IMR-90 (cell line): ENCODE measurements around the gene TAP2. TPM values are rescaled to one million over a fixed set of nuclear protein-coding genes. Genes with fewer than 3 reads are reported as not detected.

Experiments
- ATAC-seq: fragments of 200-7000 bp; cut with Tn5 transposase; 2 replicates; pipeline ENCODE4 v1.9.1; 2020; ENCODE audit warnings: low read depth, mild to moderate bottlenecking, moderate library complexity
- BruUV-seq: library from RNA; stranded (reverse); fragments of 400-500 nt; replicated peaks from 2 replicates; lab custom pipeline; 2021; lab: Mats Ljungman, UMichigan
- CTCF ChIA-PET: fragments of 300-600 bp; formaldehyde crosslinking; extraction: SDS; loops from one replicate; lab custom pipeline; 2021; ENCODE audit warnings: antibody characterized with exemption; lab: Yijun Ruan, JAX
- POLR2A ChIA-PET: fragments of 300-600 bp; sonication (Branson Sonifier 250); formaldehyde crosslinking; loops from one replicate; lab custom pipeline; 2022; ENCODE audit warnings: antibody characterized with exemption; ENCODE audit not compliant: unreplicated experiment; lab: Charles Lee
- DNase-seq: peaks from one replicate; pipeline ENCODE4 v3.0.0; 2013
- H2AFZ ChIP-seq: replicated peaks from 2 replicates; pipeline ENCODE3; 2013; ENCODE audit warnings: low read length, mild to moderate bottlenecking; ENCODE audit not compliant: poor library complexity
- H2AK5ac ChIP-seq: 2 replicates; pipeline ENCODE4 v1.6.1; 2013; ENCODE audit warnings: low read depth, low read length, inconsistent platforms
- H2AK9ac ChIP-seq: replicated peaks from 2 replicates; pipeline ENCODE3; 2013; ENCODE audit warnings: mild to moderate bottlenecking, low read depth, low read length, moderate library complexity; ENCODE audit not compliant: poor library complexity
- H2BK120ac ChIP-seq: 2 replicates; pipeline ENCODE4 v1.6.1; 2013; ENCODE audit warnings: low read depth, low read length, inconsistent platforms
- H2BK15ac ChIP-seq: 3 replicates; pipeline ENCODE4 v1.6.1; 2013; ENCODE audit warnings: low read depth, low read length, inconsistent platforms
- H2BK20ac ChIP-seq: 2 replicates; pipeline ENCODE4 v1.6.1; 2013; ENCODE audit warnings: low read depth, mild to moderate bottlenecking, inconsistent platforms, low read length, moderate library complexity
- H2BK5ac ChIP-seq: 2 replicates; pipeline ENCODE4 v1.6.1; 2013; ENCODE audit warnings: mild to moderate bottlenecking, low read depth, low read length, inconsistent platforms; ENCODE audit not compliant: poor library complexity, severe bottlenecking
- H3K14ac ChIP-seq: replicated peaks from 2 replicates; pipeline ENCODE4 v1.6.1; 2013; ENCODE audit warnings: low read depth, low read length, inconsistent platforms
- H3K18ac ChIP-seq: 2 replicates; pipeline ENCODE4 v1.6.1; 2013; ENCODE audit warnings: low read depth, low read length, control low read depth
- H3K23ac ChIP-seq: 2 replicates; pipeline ENCODE4 v1.6.1; 2013; ENCODE audit warnings: low read depth, low read length, inconsistent platforms
- H3K27ac ChIP-seq: 2 replicates; pipeline ENCODE4 v1.5.1; 2013; ENCODE audit warnings: mild to moderate bottlenecking, control low read depth, low read length; ENCODE audit not compliant: insufficient read depth
- H3K27me3 ChIP-seq: 2 replicates; pipeline ENCODE4 v1.6.1; 2013; ENCODE audit warnings: low read length; ENCODE audit not compliant: control insufficient read depth, insufficient read depth
- H3K36me3 ChIP-seq: 2 replicates; pipeline ENCODE4 v1.6.1; 2013; ENCODE audit warnings: low read length, mixed read lengths; ENCODE audit not compliant: control insufficient read depth, insufficient read depth
- H3K4ac ChIP-seq: 2 replicates; pipeline ENCODE4 v1.6.1; 2013; ENCODE audit warnings: low read depth, low read length, inconsistent platforms
- H3K4me1 ChIP-seq: 2 replicates; pipeline ENCODE4 v1.6.1; 2013; ENCODE audit warnings: low read length, mixed read lengths; ENCODE audit not compliant: control insufficient read depth, insufficient read depth
- H3K4me2 ChIP-seq: 2 replicates; pipeline ENCODE4 v1.6.1; 2013; ENCODE audit warnings: low read depth, mild to moderate bottlenecking, control low read depth, low read length, moderate library complexity
- H3K4me3 ChIP-seq: 2 replicates; pipeline ENCODE4 v1.5.1; 2013; ENCODE audit warnings: low read depth, mild to moderate bottlenecking, control low read depth, low read length, moderate library complexity; ENCODE audit not compliant: insufficient read depth
- H3K56ac ChIP-seq: 2 replicates; pipeline ENCODE4 v1.6.1; 2013; ENCODE audit warnings: low read length, inconsistent platforms; ENCODE audit not compliant: insufficient read depth; ENCODE audit errors: extremely low read depth
- H3K79me1 ChIP-seq, 2 experiments: 2 replicates each; pipeline ENCODE4 v1.6.1; 2013; ENCODE audit warnings: low read length in 2 of 2, inconsistent platforms in 1 of 2, low read depth in 1 of 2
- H3K9ac ChIP-seq: 2 replicates; pipeline ENCODE4 v1.6.1; 2013; ENCODE audit warnings: low read depth, low read length, control low read depth
- H3K9me1 ChIP-seq: 2 replicates; pipeline ENCODE4 v1.6.1; 2013; ENCODE audit warnings: low read length, inconsistent platforms; ENCODE audit not compliant: insufficient read depth
- H3K9me3 ChIP-seq: 2 replicates; pipeline ENCODE4 v1.6.1; 2013; ENCODE audit warnings: low read length; ENCODE audit not compliant: control insufficient read depth, insufficient read depth
- H4K20me1 ChIP-seq: 2 replicates; pipeline ENCODE4 v1.6.1; 2013; ENCODE audit warnings: low read length, inconsistent platforms; ENCODE audit not compliant: insufficient read depth
- H4K5ac ChIP-seq: 2 replicates; pipeline ENCODE4 v1.6.1; 2013; ENCODE audit warnings: mild to moderate bottlenecking, low read depth, low read length, control low read depth
- H4K8ac ChIP-seq, 2 experiments: 2 replicates each; pipeline ENCODE4 v1.6.1; 2013; ENCODE audit warnings: low read depth in 2 of 2, low read length in 2 of 2, control low read depth in 1 of 2, inconsistent platforms in 1 of 2
- H4K91ac ChIP-seq: 2 replicates; pipeline ENCODE4 v1.6.1; 2013; ENCODE audit warnings: low read depth, low read length, inconsistent platforms; ENCODE audit not compliant: insufficient read depth
- BHLHE40 ChIP-seq: fragments of 150-350 bp; IDR thresholded peaks from 2 replicates; pipeline ENCODE4 v1.6.1; 2016; ENCODE audit warnings: mild to moderate bottlenecking, low read depth, low read length
- CEBPB ChIP-seq: IDR thresholded peaks from 2 replicates; pipeline ENCODE4 v1.6.1; 2012; ENCODE audit warnings: low read depth, low read length, improper control_type of control experiment
- CHD1 ChIP-seq: IDR thresholded peaks from 2 replicates; pipeline ENCODE4 v1.6.1; 2012; ENCODE audit warnings: low read depth, low read length, improper control_type of control experiment
- FOS ChIP-seq: fragments of 150-350 bp; IDR thresholded peaks from 2 replicates; pipeline ENCODE4 v1.6.1; 2016; ENCODE audit warnings: low read depth, low read length
- MAFK ChIP-seq: IDR thresholded peaks from 2 replicates; pipeline ENCODE4 v1.6.1; 2012; ENCODE audit warnings: low read depth, low read length, improper control_type of control experiment
- MXI1 ChIP-seq: IDR thresholded peaks from 2 replicates; pipeline ENCODE4 v1.6.1; 2012; ENCODE audit warnings: low read depth, mild to moderate bottlenecking, low read length, moderate library complexity, borderline replicate concordance
- NFE2L2 ChIP-seq: fragments of 150-350 bp; IDR thresholded peaks from 2 replicates; pipeline ENCODE4 v1.6.1; 2016; ENCODE audit warnings: low read depth, mild to moderate bottlenecking, low read length
- POLR2A ChIP-seq: IDR thresholded peaks from 2 replicates; pipeline ENCODE4 v1.6.1; 2012; ENCODE audit warnings: mild to moderate bottlenecking, low read depth, low read length
- RAD21 ChIP-seq: IDR thresholded peaks from 2 replicates; pipeline ENCODE4 v1.6.1; 2012; ENCODE audit warnings: low read length, improper control_type of control experiment
- RCOR1 ChIP-seq: IDR thresholded peaks from 2 replicates; pipeline ENCODE4 v1.6.1; 2012; ENCODE audit warnings: mild to moderate bottlenecking, low read length, improper control_type of control experiment; ENCODE audit not compliant: insufficient replicate concordance
- RFX5 ChIP-seq: IDR thresholded peaks from 2 replicates; pipeline ENCODE4 v1.8.0; 2012; ENCODE audit warnings: low read depth, mild to moderate bottlenecking, low read length, moderate library complexity
- SMC3 ChIP-seq: fragments of 150-350 bp; IDR thresholded peaks from 2 replicates; pipeline ENCODE4 v1.6.1; 2016; ENCODE audit warnings: low read depth, mild to moderate bottlenecking, antibody characterized with exemption, low read length, moderate library complexity
- WGBS, 2 experiments: methylation state at CpG; one replicate each; pipeline versions ENCODE4 v1.1.5 to v1.1.7; 2013; ENCODE audit warnings: missing lambda C conversion rate in 2 of 2; ENCODE audit not compliant: insufficient read length in 1 of 2; ENCODE audit errors: extremely low coverage in 2 of 2; 5-methylcytosine and 5-hydroxymethylcytosine counted together
- dilution Hi-C: fragments of 300-500 bp; cut with HindIII; formaldehyde crosslinking; loops from one replicate; pipeline ENCODE4 v1.14.3; 2018; ENCODE audit warnings: low sequenced_read_pairs; ENCODE audit not compliant: unreplicated experiment
- in situ Hi-C: fragments of 300-500 bp; cut with MboI; formaldehyde crosslinking; loops from 3 replicates; pipeline ENCODE4 v1.14.3; 2019; ENCODE audit warnings: low sequenced_read_pairs, inconsistent platforms, mixed read lengths
- intact Hi-C: fragments of 100-400 bp; cut with micrococcal nuclease; formaldehyde crosslinking; loops from 2 replicates; pipeline ENCODE4 v1.10.0; 2022
- polyA plus RNA-seq, 3 experiments: library from polyadenylated mRNA; depleted of rRNA; stranded (reverse); fragments of >200 nt; gene quantifications; 2 replicates each; pipeline ENCODE4 v1.2.3, GENCODE V29; 2012; ENCODE audit warnings: low replicate concordance in 1 of 3
- total RNA-seq: library from RNA; depleted of rRNA; stranded (reverse); fragments of >200 nt; gene quantifications from 2 replicates; pipeline ENCODE4 v1.2.3, GENCODE V29; 2012
- TF ChIP-seq, protein P1 (sequence below): fragments of 150-350 bp; IDR thresholded peaks from 2 replicates; pipeline ENCODE4 v1.6.1; 2016; ENCODE audit warnings: low read depth, mild to moderate bottlenecking, low read length, moderate library complexity, borderline replicate concordance
- TF ChIP-seq, protein P2 (sequence below): conservative IDR thresholded peaks from 2 replicates; pipeline ENCODE4 v1.5.1; 2012; ENCODE audit warnings: mild to moderate bottlenecking, low read depth, low read length, improper control_type of control experiment
- TF ChIP-seq, protein P3 (sequence below): fragments of 150-350 bp; IDR thresholded peaks from 2 replicates; pipeline ENCODE4 v1.6.1; 2017; ENCODE audit warnings: mild to moderate bottlenecking, antibody characterized with exemption, low read length, low read depth

Gene TAP2
- total and polyA plus RNA-seq, 2 of the 4 experiments (the other 2 are of a cell fraction): 6.6 to 11.4 TPM

DNA sequence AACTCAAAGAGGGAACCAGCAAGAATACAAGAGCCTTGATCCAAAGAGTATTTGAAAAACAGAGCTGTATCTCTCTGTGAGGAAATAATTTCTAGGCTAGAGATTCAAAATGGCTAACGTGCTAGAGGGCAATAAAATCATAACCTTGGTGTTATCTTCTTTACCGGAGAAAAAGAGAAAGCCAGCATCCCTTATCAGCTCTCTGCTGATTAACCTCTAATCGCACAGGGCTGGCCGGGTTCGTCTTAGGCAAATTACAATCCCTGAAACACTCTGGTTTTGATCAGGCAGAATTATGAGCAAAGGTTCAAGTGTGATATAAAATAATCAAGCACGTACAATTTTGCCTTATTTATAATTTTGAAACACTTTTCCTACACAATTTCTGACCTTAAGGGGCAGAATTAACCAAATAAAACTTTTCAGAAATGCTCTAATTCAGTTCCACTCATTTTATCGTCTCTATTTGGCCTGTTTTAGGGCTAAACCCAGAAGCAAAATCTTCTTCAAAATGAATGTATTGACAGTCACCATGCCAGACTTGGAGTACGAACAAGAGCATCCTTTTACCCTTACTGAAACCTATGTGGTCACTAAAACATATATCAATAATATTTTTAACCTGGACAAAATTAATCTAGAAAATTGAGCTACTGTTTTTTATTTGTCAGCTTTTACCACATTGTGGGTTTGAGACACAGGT, 29.2 kb upstream of the TAP2 start:
- Histone ChIP-seq H2BK15ac (no peak overlapping the region), H4K91ac (no peak overlapping the region), H2AK5ac (no peak overlapping the region), H3K9me1 (no peaks in the 10 kb centered on the region), H3K9me3 (no peaks in the 10 kb centered on the region), H4K5ac (no peak overlapping the region), H3K23ac (no peak overlapping the region), H3K36me3 (no peaks in the 10 kb centered on the region), H2AK9ac (no peak overlapping the region), H3K4me3 (no peak overlapping the region), H3K18ac (no peak overlapping the region), H3K79me1 (no peaks in the 10 kb centered on the region), H2BK20ac (no peak overlapping the region), H4K8ac (no peak overlapping the region), H2BK5ac (no peak overlapping the region), H3K56ac (no peak overlapping the region), H3K27me3 (peaks cover 19% of the 10 kb centered on the region), H2BK120ac (no peak overlapping the region), H3K14ac (no peak overlapping the region), H3K27ac (no peak overlapping the region), H4K20me1 (no peaks in the 10 kb centered on the region), H3K9ac (no peak overlapping the region), H2AFZ (no peak overlapping the region), H3K4me2 (no peak overlapping the region), H3K4ac (no peak overlapping the region), H3K4me1 (no peaks in the 10 kb centered on the region)
- no CpG with 5 or more reads among the region's 8 CpGs for WGBS, 2 experiments
- no TSS peak for BruUV-seq
- in situ Hi-C loops (no loop called here), intact Hi-C loops (loop anchor here (1.0 to 10.0 kb wide), 6 partner anchors 29 to 452 kb away; partner anchors contain the start of genes HLA-DQB1 and TAP2), dilution Hi-C loops (no loop called here)
- ChIA-PET CTCF (interaction anchor here (0.6 to 3.0 kb wide), 18 partner anchors 9 to 622 kb away, joined by 3 to 38 read pairs (median 6); partner anchors contain the start of genes PSMB9, TAP1 and TAP2), POLR2A (interaction anchor here (0.6 to 1.6 kb wide), 4 partner anchors 10 to 104 kb away, joined by 3 to 8 read pairs (median 4); partner anchors contain the start of gene TAP2)
- DNase-seq (no peak), ATAC-seq (peak; percentile 35)
- TF ChIP-seq RFX5: no peak
- no peak for TF ChIP-seq MAFK
- TF ChIP-seq, protein P1, sequence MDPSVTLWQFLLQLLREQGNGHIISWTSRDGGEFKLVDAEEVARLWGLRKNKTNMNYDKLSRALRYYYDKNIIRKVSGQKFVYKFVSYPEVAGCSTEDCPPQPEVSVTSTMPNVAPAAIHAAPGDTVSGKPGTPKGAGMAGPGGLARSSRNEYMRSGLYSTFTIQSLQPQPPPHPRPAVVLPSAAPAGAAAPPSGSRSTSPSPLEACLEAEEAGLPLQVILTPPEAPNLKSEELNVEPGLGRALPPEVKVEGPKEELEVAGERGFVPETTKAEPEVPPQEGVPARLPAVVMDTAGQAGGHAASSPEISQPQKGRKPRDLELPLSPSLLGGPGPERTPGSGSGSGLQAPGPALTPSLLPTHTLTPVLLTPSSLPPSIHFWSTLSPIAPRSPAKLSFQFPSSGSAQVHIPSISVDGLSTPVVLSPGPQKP: no peak
- no peak for TF ChIP-seq NFE2L2
- no peak for TF ChIP-seq POLR2A
- TF ChIP-seq MXI1: no peak
- TF ChIP-seq FOS: no peak
- TF ChIP-seq RAD21: no peak
- TF ChIP-seq SMC3: no peak
- TF ChIP-seq, protein P2, sequence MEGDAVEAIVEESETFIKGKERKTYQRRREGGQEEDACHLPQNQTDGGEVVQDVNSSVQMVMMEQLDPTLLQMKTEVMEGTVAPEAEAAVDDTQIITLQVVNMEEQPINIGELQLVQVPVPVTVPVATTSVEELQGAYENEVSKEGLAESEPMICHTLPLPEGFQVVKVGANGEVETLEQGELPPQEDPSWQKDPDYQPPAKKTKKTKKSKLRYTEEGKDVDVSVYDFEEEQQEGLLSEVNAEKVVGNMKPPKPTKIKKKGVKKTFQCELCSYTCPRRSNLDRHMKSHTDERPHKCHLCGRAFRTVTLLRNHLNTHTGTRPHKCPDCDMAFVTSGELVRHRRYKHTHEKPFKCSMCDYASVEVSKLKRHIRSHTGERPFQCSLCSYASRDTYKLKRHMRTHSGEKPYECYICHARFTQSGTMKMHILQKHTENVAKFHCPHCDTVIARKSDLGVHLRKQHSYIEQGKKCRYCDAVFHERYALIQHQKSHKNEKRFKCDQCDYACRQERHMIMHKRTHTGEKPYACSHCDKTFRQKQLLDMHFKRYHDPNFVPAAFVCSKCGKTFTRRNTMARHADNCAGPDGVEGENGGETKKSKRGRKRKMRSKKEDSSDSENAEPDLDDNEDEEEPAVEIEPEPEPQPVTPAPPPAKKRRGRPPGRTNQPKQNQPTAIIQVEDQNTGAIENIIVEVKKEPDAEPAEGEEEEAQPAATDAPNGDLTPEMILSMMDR: no peak
- no peak for TF ChIP-seq CEBPB
- no peak for TF ChIP-seq CHD1
- TF ChIP-seq BHLHE40: no peak
- TF ChIP-seq RCOR1: no peak
- TF ChIP-seq, protein P3, sequence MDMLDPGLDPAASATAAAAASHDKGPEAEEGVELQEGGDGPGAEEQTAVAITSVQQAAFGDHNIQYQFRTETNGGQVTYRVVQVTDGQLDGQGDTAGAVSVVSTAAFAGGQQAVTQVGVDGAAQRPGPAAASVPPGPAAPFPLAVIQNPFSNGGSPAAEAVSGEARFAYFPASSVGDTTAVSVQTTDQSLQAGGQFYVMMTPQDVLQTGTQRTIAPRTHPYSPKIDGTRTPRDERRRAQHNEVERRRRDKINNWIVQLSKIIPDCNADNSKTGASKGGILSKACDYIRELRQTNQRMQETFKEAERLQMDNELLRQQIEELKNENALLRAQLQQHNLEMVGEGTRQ: no peak
